Nephron progenitor cell (in vitro differentiated cells): ENCODE measurements around the gene RPS6KA2.

Experiments used
- DNase-seq: peaks from one replicate; pipeline ENCODE4 v3.0.0; 2021
- H3K27ac Mint-ChIP-seq: 2 replicates; pipeline ENCODE4 v1.8.0; 2021; ENCODE audit warnings: mild to moderate bottlenecking, moderate library complexity, mixed read lengths
- H3K27me3 Mint-ChIP-seq: 2 replicates; pipeline ENCODE4 v1.8.0; 2021; ENCODE audit warnings: mild to moderate bottlenecking, low read depth, mixed read lengths; ENCODE audit not compliant: poor library complexity
- H3K36me3 Mint-ChIP-seq: 2 replicates; pipeline ENCODE4 v1.8.0; 2021; ENCODE audit warnings: low read depth, mixed read lengths
- H3K4me1 Mint-ChIP-seq: 2 replicates; pipeline ENCODE4 v1.8.0; 2021; ENCODE audit warnings: mixed read lengths
- H3K4me3 Mint-ChIP-seq: 2 replicates; pipeline ENCODE4 v1.8.0; 2021; ENCODE audit warnings: mild to moderate bottlenecking, moderate library complexity, mixed read lengths
- H3K9me3 Mint-ChIP-seq: 2 replicates; pipeline ENCODE4 v1.8.0; 2021; ENCODE audit warnings: mild to moderate bottlenecking, moderate library complexity, mixed read lengths
- TF ChIP-seq, protein P1 (sequence below): fragments of 200-600 bp; sonication (generic); IDR thresholded peaks from 2 replicates; pipeline ENCODE4 v1.5.0; 2021; ENCODE audit warnings: antibody characterized with exemption

The RPS6KA2 gene

GRCh38 chr6:166498661-166499349 lies 128.2 kb downstream of the RPS6KA2 start:
- H3K4me3 Mint-ChIP-seq = no peak overlapping the region
- H3K27ac Mint-ChIP-seq = no peak overlapping the region
- DNase-seq = no peak
- TF ChIP-seq, protein P1, sequence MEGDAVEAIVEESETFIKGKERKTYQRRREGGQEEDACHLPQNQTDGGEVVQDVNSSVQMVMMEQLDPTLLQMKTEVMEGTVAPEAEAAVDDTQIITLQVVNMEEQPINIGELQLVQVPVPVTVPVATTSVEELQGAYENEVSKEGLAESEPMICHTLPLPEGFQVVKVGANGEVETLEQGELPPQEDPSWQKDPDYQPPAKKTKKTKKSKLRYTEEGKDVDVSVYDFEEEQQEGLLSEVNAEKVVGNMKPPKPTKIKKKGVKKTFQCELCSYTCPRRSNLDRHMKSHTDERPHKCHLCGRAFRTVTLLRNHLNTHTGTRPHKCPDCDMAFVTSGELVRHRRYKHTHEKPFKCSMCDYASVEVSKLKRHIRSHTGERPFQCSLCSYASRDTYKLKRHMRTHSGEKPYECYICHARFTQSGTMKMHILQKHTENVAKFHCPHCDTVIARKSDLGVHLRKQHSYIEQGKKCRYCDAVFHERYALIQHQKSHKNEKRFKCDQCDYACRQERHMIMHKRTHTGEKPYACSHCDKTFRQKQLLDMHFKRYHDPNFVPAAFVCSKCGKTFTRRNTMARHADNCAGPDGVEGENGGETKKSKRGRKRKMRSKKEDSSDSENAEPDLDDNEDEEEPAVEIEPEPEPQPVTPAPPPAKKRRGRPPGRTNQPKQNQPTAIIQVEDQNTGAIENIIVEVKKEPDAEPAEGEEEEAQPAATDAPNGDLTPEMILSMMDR = no peak
- H3K27me3 Mint-ChIP-seq = peaks cover 13% of the 10 kb centered on the region
- H3K36me3 Mint-ChIP-seq = peaks cover 11% of the 10 kb centered on the region
- H3K4me1 Mint-ChIP-seq = peaks cover 36% of the 10 kb centered on the region
- no peaks in the 10 kb centered on the region for H3K9me3 Mint-ChIP-seq

DNA sequence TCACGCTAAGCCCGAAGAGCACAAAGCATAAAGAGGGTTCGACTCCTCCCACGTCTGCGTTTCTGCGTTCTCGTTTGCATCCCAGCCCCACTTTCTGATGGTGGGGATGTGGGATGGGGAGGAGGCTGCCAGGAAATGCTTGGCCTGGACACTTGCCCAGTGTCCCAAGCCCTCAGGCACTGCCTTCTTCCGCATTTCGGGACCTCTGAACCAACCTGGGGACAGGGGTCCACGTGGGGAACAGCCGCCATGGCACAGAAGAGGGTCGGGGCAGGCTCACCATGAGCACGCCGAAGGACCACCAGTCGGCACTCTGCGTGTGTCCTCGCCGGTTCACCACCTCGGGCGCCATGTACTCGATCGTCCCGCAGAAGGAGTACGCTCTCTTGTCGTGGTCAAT lies 128.8 kb downstream of the RPS6KA2 start:
- H3K9me3 Mint-ChIP-seq = no peaks in the 10 kb centered on the region
- TF ChIP-seq, protein P1 = no peak
- no peak for DNase-seq

GRCh38 chr6:166497087-166497899 lies 129.8 kb downstream of the RPS6KA2 start:
- H3K4me1 Mint-ChIP-seq = peaks cover 42% of the 10 kb centered on the region
- peaks cover 9% of the 10 kb centered on the region for H3K36me3 Mint-ChIP-seq
- H3K9me3 Mint-ChIP-seq = no peaks in the 10 kb centered on the region
- peaks cover 9% of the 10 kb centered on the region for H3K27me3 Mint-ChIP-seq
- DNase-seq = no peak
- no peak overlapping the region for H3K4me3 Mint-ChIP-seq
- TF ChIP-seq, protein P1 = no peak
- H3K27ac Mint-ChIP-seq = no peak overlapping the region

More for the DNA sequence above, 128.8 kb downstream of the RPS6KA2 start:
- no peak overlapping the region for H3K27ac Mint-ChIP-seq
- peaks cover 9% of the 10 kb centered on the region for H3K36me3 Mint-ChIP-seq
- peaks cover 13% of the 10 kb centered on the region for H3K27me3 Mint-ChIP-seq
- H3K4me1 Mint-ChIP-seq = peaks cover 41% of the 10 kb centered on the region
- H3K4me3 Mint-ChIP-seq = no peak overlapping the region

- Mint-ChIP-seq H3K27me3 (peaks cover 8% of the 10 kb centered on the region), H3K27ac (peak overlapping the region; percentile 71), H3K36me3 (peaks cover 9% of the 10 kb centered on the region), H3K4me3 (no peak overlapping the region), H3K9me3 (no peaks in the 10 kb centered on the region), H3K4me1 (peaks cover 43% of the 10 kb centered on the region)
- TF ChIP-seq, protein P1 = no peak
- no peak for DNase-seq
Measured at GRCh38 chr6:166496460-166496859, 130.6 kb downstream of the RPS6KA2 start.

- no peak for DNase-seq
- peaks cover 9% of the 10 kb centered on the region for H3K36me3 Mint-ChIP-seq
- H3K9me3 Mint-ChIP-seq = no peaks in the 10 kb centered on the region
- peaks cover 51% of the 10 kb centered on the region for H3K4me1 Mint-ChIP-seq
- peaks cover 8% of the 10 kb centered on the region for H3K27me3 Mint-ChIP-seq
- TF ChIP-seq, protein P1 = no peak
- H3K27ac Mint-ChIP-seq = peak overlapping the region; percentile 57
- H3K4me3 Mint-ChIP-seq = no peak overlapping the region
Measured at GRCh38 chr6:166495487-166496314, 131.3 kb downstream of the RPS6KA2 start.
